Thyroid gland (tissue), 4 donors: ENCODE results near the gene KRTAP9-1.

Experiments
- CTCF ChIP-seq, 6 experiments: fragments of 200-600 bp in 3 of 6; fragments of 450-650 bp in 3 of 6; sonication (generic) in 3 of 6; IDR thresholded peaks; one replicate each; pipeline ENCODE4 v1.5.1; 2016 to 2019; ENCODE audit warnings: antibody characterized with exemption in 6 of 6, mild to moderate bottlenecking in 2 of 6, inconsistent platforms in 1 of 6, moderate library complexity in 1 of 6
- POLR2A ChIP-seq, 2 donors: fragments of 450-650 bp; IDR thresholded peaks; one replicate each; pipeline ENCODE4 v1.6.1; 2017; ENCODE audit warnings: antibody characterized with exemption in 2 of 2, mild to moderate bottlenecking in 2 of 2, moderate library complexity in 1 of 2

DNA sequence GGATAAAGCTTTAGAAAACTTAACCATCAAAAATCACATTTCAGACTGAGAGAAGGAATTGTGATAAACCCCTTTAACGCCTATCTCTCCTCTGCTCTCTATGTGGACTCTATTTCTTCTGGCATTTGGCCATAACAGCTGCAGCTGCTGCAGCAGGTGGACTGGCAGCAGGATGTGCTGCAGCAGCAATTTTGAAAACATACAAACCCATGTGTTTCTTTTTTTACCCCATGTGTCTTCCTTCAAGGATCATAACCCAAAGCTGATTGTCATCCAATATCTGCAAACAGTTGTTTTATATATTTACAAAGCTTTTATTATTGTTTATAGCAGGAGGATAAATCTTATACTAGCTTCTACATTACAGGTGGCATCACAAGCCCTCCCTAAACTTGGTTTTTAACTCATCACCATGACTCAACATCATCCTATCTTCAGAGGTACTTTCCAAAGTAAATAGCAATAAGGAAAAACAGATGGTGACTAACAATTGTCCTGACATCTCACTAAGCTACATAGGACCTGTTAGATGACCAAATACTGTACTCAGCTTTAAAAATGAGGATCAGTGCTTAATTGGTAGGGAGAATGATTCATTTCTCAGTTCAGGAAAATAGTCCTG, 22.3 kb downstream of the KRTAP9-1 start:
- no peak for TF ChIP-seq CTCF (IDR thresholded peaks at IDR 0.05)
- no peak for TF ChIP-seq POLR2A (IDR thresholded peaks at IDR 0.05)
